GM13977 (cell line): ENCODE measurements around the gene MTRR.
"Not testable (repeated sequence)": the region's sequence is repeated elsewhere in the genome, so short reads cannot be mapped to it uniquely, and the experiment has no call there.

ENCODE experiments used
- DNase-seq: peaks from one replicate; pipeline ENCODE4 v3.0.0; 2012; ENCODE audit warnings: low spot score
- in situ Hi-C: fragments of 300-500 bp; cut with MboI; formaldehyde crosslinking; loops from one replicate; pipeline ENCODE4 v1.12.0; 2022; ENCODE audit warnings: low sequenced_read_pairs, low pct_unique_long_range_greater_than_20kb, mixed read lengths, inconsistent platforms; ENCODE audit not compliant: unreplicated experiment
- TF ChIP-seq, protein P1 (sequence below): IDR thresholded peaks from 2 replicates; pipeline ENCODE4 v1.5.1; 2012; ENCODE audit warnings: mild to moderate bottlenecking, control low read depth; ENCODE audit not compliant: insufficient read depth; ENCODE audit errors: extremely low read depth, missing control alignments

The MTRR gene

DNA sequence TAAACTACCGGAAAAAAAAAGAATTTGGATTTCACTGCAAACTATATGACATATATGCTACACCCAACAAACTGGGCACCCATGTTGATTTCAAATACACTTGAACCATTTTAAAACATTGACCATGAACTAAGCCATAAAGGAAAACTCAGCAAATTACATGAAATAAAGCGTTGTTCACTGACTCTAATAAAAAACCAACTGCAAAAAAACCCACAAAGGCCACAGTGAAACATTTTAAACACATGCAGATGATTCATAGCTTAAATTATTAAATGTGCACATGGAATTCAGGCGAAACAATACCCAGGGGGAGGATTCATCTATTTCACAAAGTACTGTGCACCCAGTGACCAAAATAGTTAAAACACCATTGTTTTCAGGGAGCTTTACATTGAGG, 33.3 kb downstream of the MTRR start:
- in situ Hi-C loops: loop anchor here (25.0 kb wide), 1 partner anchor 560 kb away; no protein-coding TSS in a partner anchor
- DNase-seq: no peak
- TF ChIP-seq, protein P1, sequence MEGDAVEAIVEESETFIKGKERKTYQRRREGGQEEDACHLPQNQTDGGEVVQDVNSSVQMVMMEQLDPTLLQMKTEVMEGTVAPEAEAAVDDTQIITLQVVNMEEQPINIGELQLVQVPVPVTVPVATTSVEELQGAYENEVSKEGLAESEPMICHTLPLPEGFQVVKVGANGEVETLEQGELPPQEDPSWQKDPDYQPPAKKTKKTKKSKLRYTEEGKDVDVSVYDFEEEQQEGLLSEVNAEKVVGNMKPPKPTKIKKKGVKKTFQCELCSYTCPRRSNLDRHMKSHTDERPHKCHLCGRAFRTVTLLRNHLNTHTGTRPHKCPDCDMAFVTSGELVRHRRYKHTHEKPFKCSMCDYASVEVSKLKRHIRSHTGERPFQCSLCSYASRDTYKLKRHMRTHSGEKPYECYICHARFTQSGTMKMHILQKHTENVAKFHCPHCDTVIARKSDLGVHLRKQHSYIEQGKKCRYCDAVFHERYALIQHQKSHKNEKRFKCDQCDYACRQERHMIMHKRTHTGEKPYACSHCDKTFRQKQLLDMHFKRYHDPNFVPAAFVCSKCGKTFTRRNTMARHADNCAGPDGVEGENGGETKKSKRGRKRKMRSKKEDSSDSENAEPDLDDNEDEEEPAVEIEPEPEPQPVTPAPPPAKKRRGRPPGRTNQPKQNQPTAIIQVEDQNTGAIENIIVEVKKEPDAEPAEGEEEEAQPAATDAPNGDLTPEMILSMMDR: no peak

DNA sequence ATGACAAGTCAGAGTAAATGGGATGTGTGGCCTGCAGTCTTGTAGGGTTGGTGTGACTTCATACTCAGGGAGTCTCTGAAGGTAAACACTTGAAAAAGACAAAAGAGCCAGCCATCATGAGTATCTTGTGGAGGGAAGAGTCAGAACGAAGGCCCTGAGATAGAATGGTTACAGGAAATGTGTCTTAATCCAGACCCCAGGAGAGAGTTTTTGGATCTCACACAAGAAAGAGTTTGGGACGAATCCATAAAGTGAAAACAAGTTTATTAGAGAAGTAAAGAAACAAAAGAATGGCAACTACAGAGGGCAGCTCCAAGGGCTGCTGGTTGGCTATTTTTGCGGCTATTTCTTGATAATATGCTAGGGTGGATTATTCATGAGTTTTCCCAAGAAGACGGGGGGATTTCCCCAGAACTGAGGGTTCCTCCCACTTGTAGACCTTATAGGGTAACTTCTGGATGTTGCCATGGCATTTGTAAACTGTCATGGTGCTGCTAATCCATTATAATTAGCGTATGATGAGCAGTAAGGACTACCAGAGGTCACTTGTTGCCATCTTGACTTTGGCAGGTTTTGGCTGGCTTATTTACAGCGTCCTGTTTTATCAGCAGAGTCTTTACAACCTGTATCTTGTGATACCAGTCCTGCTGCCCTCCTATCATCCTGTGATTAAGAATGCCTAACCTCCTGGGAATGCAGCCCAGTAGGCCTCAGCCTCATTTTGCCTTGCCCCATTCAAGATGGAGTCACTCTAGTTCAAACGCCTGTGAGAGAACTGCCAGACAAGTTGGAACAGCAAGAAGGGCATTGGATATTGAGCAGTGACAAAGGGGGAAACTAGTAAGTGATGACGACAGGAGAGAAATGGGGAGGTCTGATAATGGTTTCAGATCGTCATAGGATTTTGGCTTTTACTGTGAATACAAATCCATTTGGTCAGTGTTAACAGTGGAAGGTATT, 34.0 kb downstream of the MTRR start:
- in situ Hi-C loops: loop anchor here (25.0 kb wide), 1 partner anchor 559 kb away; no protein-coding TSS in a partner anchor
- DNase-seq: no peak
- TF ChIP-seq, protein P1: no peak

DNA sequence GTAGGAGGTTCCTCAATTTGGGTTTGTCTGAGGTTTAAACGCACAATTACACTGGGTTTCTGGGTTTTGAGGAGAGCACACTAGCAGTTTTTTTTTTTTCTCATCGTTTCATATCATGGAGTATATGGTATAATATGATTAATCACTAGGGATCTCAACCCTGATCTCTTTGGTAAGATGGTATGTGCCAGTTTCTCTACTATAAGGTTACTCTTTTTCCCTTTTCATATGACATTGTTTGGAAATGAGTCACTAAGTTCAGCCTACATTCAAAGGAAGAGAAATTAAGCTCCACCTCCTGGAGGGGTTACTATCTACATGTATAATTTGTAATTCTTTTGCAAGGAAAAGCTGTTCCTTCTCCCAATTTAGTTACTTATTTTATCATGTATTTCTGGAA, 35.2 kb downstream of the MTRR start:
- in situ Hi-C loops: loop anchor here (25.0 kb wide), 1 partner anchor 558 kb away; no protein-coding TSS in a partner anchor
- TF ChIP-seq, protein P1: no peak
- no peak for DNase-seq

DNA sequence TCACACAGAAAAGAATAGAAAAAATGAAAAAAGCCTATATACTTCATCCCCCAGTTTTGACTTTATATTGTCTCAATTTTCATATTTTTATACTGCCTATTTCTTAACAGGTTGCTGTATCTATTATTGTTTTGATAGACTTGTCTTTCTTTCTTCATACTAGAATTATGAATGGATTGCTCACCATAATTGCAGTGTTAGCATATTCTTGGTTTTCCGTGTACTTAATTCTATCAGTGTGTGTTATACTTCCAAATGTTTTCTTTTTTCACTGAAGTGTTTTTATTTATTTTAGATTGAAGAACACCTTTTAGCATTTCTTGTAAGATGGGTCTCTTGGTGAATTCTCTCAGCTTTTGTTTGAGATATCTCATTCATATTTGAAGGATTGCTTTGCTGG, 38.7 kb downstream of the MTRR start:
- TF ChIP-seq, protein P1: no peak
- in situ Hi-C loops: loop anchor here (25.0 kb wide), 1 partner anchor 555 kb away; no protein-coding TSS in a partner anchor

DNA sequence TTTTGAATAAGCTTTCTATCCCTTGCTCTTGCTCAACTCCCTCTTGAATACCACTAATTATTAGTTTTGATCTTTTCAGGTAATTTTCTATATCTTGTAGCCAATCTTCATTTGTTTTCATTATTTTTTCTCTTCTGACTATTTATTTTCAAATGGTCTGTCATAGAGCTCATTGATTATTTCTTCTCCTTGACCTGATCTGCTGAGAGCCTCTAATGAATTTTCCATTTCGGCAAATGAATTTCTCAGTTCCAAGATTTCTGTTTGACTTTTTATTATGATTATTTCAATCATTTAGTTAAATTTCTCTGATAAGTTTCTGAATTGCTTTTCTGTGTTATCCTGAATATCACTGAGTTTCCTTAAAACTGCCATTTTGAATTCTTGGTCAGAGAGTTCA, 39.4 kb downstream of the MTRR start:
- in situ Hi-C loops: loop anchor here (25.0 kb wide), 1 partner anchor 554 kb away; no protein-coding TSS in a partner anchor
- no peak for DNase-seq
- TF ChIP-seq, protein P1: no peak

More for the DNA sequence above, 38.7 kb downstream of the MTRR start:
- DNase-seq: no peak

DNA sequence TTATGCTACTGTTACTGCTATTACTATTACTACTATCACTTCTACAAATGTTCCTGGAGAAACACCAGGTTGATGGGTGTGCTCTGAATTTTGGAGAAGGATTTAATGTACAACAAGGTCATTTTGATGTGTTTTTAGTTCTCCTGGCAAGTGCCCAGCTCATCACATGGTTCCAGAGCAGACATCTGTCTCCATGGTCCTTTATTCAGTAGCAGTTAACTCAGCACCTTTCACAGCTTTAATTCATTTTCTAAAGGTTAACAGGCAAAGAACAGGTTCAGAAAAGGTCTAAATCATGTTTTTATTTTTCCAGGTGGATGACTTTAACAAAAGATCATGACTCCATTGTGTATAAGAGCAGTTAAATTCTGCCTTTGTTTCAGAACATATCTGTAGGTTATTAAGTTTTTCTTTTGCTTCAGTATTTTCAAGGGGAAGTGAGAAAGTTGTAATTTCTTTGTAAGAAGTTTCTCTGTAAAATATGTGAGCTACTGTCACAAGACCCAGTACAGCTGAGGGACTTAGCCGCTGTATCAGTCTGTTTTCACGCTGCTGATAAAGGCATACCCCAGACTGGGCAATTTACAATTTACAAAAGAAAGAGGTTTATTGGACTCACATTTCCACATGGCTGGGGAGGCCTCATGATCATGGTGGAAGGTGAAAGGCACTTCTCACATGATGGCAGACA, 41.9 kb downstream of the MTRR start:
- no peak for DNase-seq
- TF ChIP-seq, protein P1: no peak
- in situ Hi-C loops: loop anchor here (25.0 kb wide), 1 partner anchor 551 kb away; no protein-coding TSS in a partner anchor

DNA sequence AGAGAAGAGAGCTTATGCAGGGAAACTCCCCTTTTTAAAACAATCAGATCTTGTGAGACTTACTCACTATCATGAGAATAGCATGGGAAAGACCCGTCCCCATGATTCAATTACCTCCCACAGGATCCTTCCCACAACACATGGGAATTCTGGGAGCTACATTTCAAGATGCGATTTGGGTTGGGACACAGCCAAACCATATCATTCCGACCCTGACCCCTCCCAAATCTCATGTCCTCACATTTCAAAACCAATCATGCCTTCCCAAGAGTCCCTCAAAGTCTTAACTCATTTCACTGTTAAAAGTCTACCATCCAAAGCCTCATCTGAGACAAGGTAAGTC, 42.5 kb downstream of the MTRR start:
- in situ Hi-C loops: loop anchor here (25.0 kb wide), 1 partner anchor 551 kb away; no protein-coding TSS in a partner anchor
- not testable (repeated sequence) for DNase-seq
